ENCODE measurements around the gene GLRX3.

GRCh38 chr10:130213286-130214080 lies 77.3 kb downstream of the GLRX3 start:
- TF ChIP-seq CTCF (IDR thresholded peaks at IDR 0.05 in 2 of 3, conservative IDR thresholded peaks at IDR 0.05 in 1 of 3; ENCODE audit: control insufficient read depth in 2 of 3, extremely low read depth in 1 of 3, insufficient read depth in 1 of 3, low read depth in 3 of 3, low read length in 3 of 3) (no peak), IKZF1 (conservative IDR thresholded peaks at IDR 0.05) (no peak), JUND (IDR thresholded peaks at IDR 0.05; ENCODE audit: low read depth, low read length) (no peak), TCF12 (IDR thresholded peaks at IDR 0.05; ENCODE audit: low read depth, low read length) (no peak), HDAC6 (IDR thresholded peaks at IDR 0.05; ENCODE audit: unreplicated experiment) (no peak), RAD21 (IDR thresholded peaks at IDR 0.05; ENCODE audit: insufficient read depth, low read depth, low read length) (no peak), ATF3 (IDR thresholded peaks at IDR 0.05; ENCODE audit: borderline replicate concordance, extremely low read depth, low read depth, low read length) (no peak), POLR2A (IDR thresholded peaks at IDR 0.05; ENCODE audit: low read depth, low read length) (no peak), MYC (IDR thresholded peaks at IDR 0.05; ENCODE audit: insufficient read depth, insufficient read length, insufficient replicate concordance, low read length, severe bottlenecking) (no peak)
